HepG2 (cell line): Measurements from ENCODE around the gene FADD. TPM values are rescaled to one million over a fixed set of nuclear protein-coding genes. Genes with fewer than 3 reads are reported as not detected.
A peak's percentile ranks its signal among the peaks of the same experiment; 100 is the strongest.

Experiments
- ADNP ChIP-seq: sonication (generic); formaldehyde crosslinking; IDR thresholded peaks from 2 replicates; pipeline ENCODE4 v1.4.0; 2020; ENCODE audit warnings: missing genetic modification reagents
- DR1 ChIP-seq: sonication (generic); formaldehyde crosslinking; IDR thresholded peaks from 2 replicates; pipeline ENCODE4 v1.8.0; 2021; ENCODE audit warnings: mild to moderate bottlenecking, missing genetic modification reagents, inconsistent platforms
- EEA1 ChIP-seq: sonication (generic); formaldehyde crosslinking; IDR thresholded peaks from 2 replicates; pipeline ENCODE4 v1.5.1; 2020; ENCODE audit warnings: mild to moderate bottlenecking, missing genetic modification reagents, borderline replicate concordance
- HBP1 ChIP-seq: IDR thresholded peaks from 2 replicates; pipeline ENCODE4 v1.6.1; 2016; ENCODE audit warnings: low read depth, control low read depth
- HMGXB3 ChIP-seq: sonication (generic); formaldehyde crosslinking; IDR thresholded peaks from 2 replicates; pipeline ENCODE4 v1.4.0; 2020; ENCODE audit warnings: missing genetic modification reagents, borderline replicate concordance
- NPAS2 ChIP-seq: sonication (generic); formaldehyde crosslinking; IDR thresholded peaks from 2 replicates; pipeline ENCODE4 v1.8.0; 2022; ENCODE audit warnings: mild to moderate bottlenecking, missing genetic modification reagents, borderline replicate concordance
- PITX1 ChIP-seq: sonication (generic); formaldehyde crosslinking; IDR thresholded peaks from 2 replicates; pipeline ENCODE4 v1.5.1; 2020; ENCODE audit warnings: mild to moderate bottlenecking, missing genetic modification reagents
- THAP9 ChIP-seq: sonication (generic); formaldehyde crosslinking; IDR thresholded peaks from 2 replicates; pipeline ENCODE4; 2020; ENCODE audit warnings: missing genetic modification reagents, mild to moderate bottlenecking, borderline replicate concordance
- ZFY ChIP-seq: sonication (generic); formaldehyde crosslinking; IDR thresholded peaks from 2 replicates; pipeline ENCODE4 v1.4.0; 2020; ENCODE audit warnings: missing genetic modification reagents
- ZNF33A ChIP-seq: sonication (generic); formaldehyde crosslinking; IDR thresholded peaks from 2 replicates; pipeline ENCODE4 v1.5.1; 2020; ENCODE audit warnings: missing genetic modification reagents, mild to moderate bottlenecking, moderate library complexity, borderline replicate concordance
- ZNF460 ChIP-seq: sonication (generic); formaldehyde crosslinking; IDR thresholded peaks from 2 replicates; pipeline ENCODE4 v1.5.1; 2020; ENCODE audit warnings: missing genetic modification reagents, mild to moderate bottlenecking, borderline replicate concordance
- ZNF598 ChIP-seq: sonication (generic); formaldehyde crosslinking; IDR thresholded peaks from 2 replicates; pipeline ENCODE4 v1.5.1; 2020; ENCODE audit warnings: mild to moderate bottlenecking, missing genetic modification reagents, borderline replicate concordance
- ZNF710 ChIP-seq: sonication (generic); formaldehyde crosslinking; IDR thresholded peaks from 2 replicates; pipeline ENCODE4 v1.5.0; 2020; ENCODE audit warnings: mild to moderate bottlenecking, missing genetic modification reagents, borderline replicate concordance
- polyA plus RNA-seq, 8 experiments: library from polyadenylated mRNA; depleted of rRNA in 3 of 8; stranded (reverse) in 7 of 8; unstranded in 1 of 8; fragments of >200 nt; fragmentation: Illumina TruSeq in 4 of 8; extraction: Trizol in 4 of 8; gene quantifications; 2 replicates each; pipeline versions ENCODE4 v1.2.1 to v1.2.3, GENCODE V29; 2011 to 2016; ENCODE audit warnings: low read depth in 4 of 8, missing spikeins in 1 of 8, mixed read lengths in 1 of 8; ENCODE audit not compliant: insufficient read depth in 1 of 8
- total RNA-seq, 5 experiments: library from RNA; depleted of rRNA; stranded (reverse); fragments of >200 nt; fragmentation: Illumina TruSeq; extraction: Trizol; gene quantifications; 2 replicates each; pipeline ENCODE4 v1.2.3, GENCODE V29; 2016; ENCODE audit warnings: low read depth in 1 of 5

The FADD gene
- total and polyA plus RNA-seq, 2 of the 13 experiments (the other 11 are each of a cell fraction or from before 2014, with no cell fraction given) = 14.2 to 22.2 TPM

GRCh38 chr11:70202920-70203750, at the start of gene FADD (continued):
- TF ChIP-seq HBP1 (CRISPR knock-in tag) (peak; percentile 53; the same call in 1 of the 2 replicates), ZNF598 (0 out of 2 replicates have a peak, but pooled peaks have one; percentile 46), DR1 (peak; percentile 36; the same call in 1 of the 2 replicates), THAP9 (peak; percentile 67; the same call in 1 of the 2 replicates), ZNF460 (CRISPR knock-in tag) (no peak), NPAS2 (CRISPR knock-in tag) (no peak), ZNF710 (CRISPR knock-in tag) (no peak), ZFY (CRISPR knock-in tag) (peak; percentile 91), ZNF33A (CRISPR knock-in tag) (no peak), HMGXB3 (CRISPR knock-in tag) (no peak), ADNP (peak; percentile 55; the same call in 1 of the 2 replicates), EEA1 (CRISPR knock-in tag) (peak; percentile 64; the same call in 1 of the 2 replicates), PITX1 (CRISPR knock-in tag) (0 out of 2 replicates have a peak, but pooled peaks have one; percentile 27)
